ENCODE data around the gene TPRN.

GRCh38 chr9:137215196-137215986 is 14.8 kb upstream of the TPRN start:
- no peak for TF ChIP-seq CTCF (IDR thresholded peaks at IDR 0.05; ENCODE audit: insufficient read depth, low read length, poor library complexity, severe bottlenecking)
- no peak for TF ChIP-seq EZH2phosphoT487 (conservative IDR thresholded peaks at IDR 0.05; ENCODE audit: low read length)
